Natural killer cell (primary cell): Measurements from ENCODE around the gene RBM46. TPM values are rescaled to one million over a fixed set of nuclear protein-coding genes. Genes with fewer than 3 reads are reported as not detected.

Experiments
- ATAC-seq, 3 donors: fragments of 150-1000 bp in 2 of 3; fragments of 200-7000 bp in 1 of 3; cut with Tn5 transposase; 1 replicate in 1 of 3; 2 replicates in 2 of 3; pipeline ENCODE4 v1.10.0; 2021; ENCODE audit warnings: mild to moderate bottlenecking in 2 of 3, moderate library complexity in 2 of 3
- DNase-seq, 2 donors: peaks; one replicate each; pipeline versions ENCODE4 v3.0.0 to v3.0.0-alpha.2; 2013 to 2021; ENCODE audit warnings: mixed read lengths in 1 of 2
- H3K27ac ChIP-seq: one replicate; pipeline ENCODE4 v1.5.1; 2013; ENCODE audit warnings: mild to moderate bottlenecking, low read length
- H3K27me3 ChIP-seq: one replicate; pipeline ENCODE4 v1.6.1; 2013; ENCODE audit warnings: low read length; ENCODE audit not compliant: control insufficient read depth, insufficient read depth
- H3K36me3 ChIP-seq: one replicate; pipeline ENCODE4 v1.6.1; 2013; ENCODE audit warnings: low read length; ENCODE audit not compliant: control insufficient read depth, insufficient read depth
- H3K4me1 ChIP-seq: one replicate; pipeline ENCODE4 v1.6.1; 2013; ENCODE audit warnings: low read length; ENCODE audit not compliant: control insufficient read depth, insufficient read depth
- H3K4me3 ChIP-seq: one replicate; pipeline ENCODE4 v1.5.1; 2013; ENCODE audit warnings: low read length
- H3K9me3 ChIP-seq: one replicate; pipeline ENCODE4 v1.6.1; 2013; ENCODE audit warnings: low read length; ENCODE audit not compliant: control insufficient read depth, insufficient read depth
- H3K27ac Mint-ChIP-seq, 2 donors: one replicate each; pipeline ENCODE4 v1.8.0; 2022; ENCODE audit warnings: mild to moderate bottlenecking in 2 of 2, mixed read lengths in 2 of 2, moderate library complexity in 1 of 2
- H3K27me3 Mint-ChIP-seq, 2 donors: one replicate each; pipeline ENCODE4 v1.8.0; 2022; ENCODE audit warnings: low read depth in 2 of 2, mixed read lengths in 2 of 2
- H3K36me3 Mint-ChIP-seq: one replicate; pipeline ENCODE4 v1.8.0; 2022; ENCODE audit warnings: mixed read lengths
- H3K4me1 Mint-ChIP-seq, 2 donors: one replicate each; pipeline ENCODE4 v1.8.0; 2022; ENCODE audit warnings: mixed read lengths in 2 of 2
- H3K4me3 Mint-ChIP-seq: one replicate; pipeline ENCODE4 v1.8.0; 2022; ENCODE audit warnings: mild to moderate bottlenecking, moderate library complexity, mixed read lengths
- H3K9me3 Mint-ChIP-seq, 2 donors: one replicate each; pipeline ENCODE4 v1.8.0; 2022; ENCODE audit warnings: mixed read lengths in 2 of 2
- WGBS: methylation state at CpG from one replicate; pipeline ENCODE4 v1.1.7; 2013; ENCODE audit warnings: missing lambda C conversion rate; ENCODE audit not compliant: insufficient coverage; 5-methylcytosine and 5-hydroxymethylcytosine counted together
- intact Hi-C: fragments of 100-400 bp; cut with micrococcal nuclease; formaldehyde crosslinking; loops from one replicate; pipeline ENCODE4 v1.14.2; 2022
- total RNA-seq, 4 donors: library from RNA; stranded (reverse); fragments of 120-200 nt in 1 of 4; gene quantifications; one replicate each; pipeline versions ENCODE4 v1.2.3 to v1.2.4, GENCODE V29; 2013 to 2022
- TF ChIP-seq, protein P1 (sequence below): fragments of 200-600 bp; IDR thresholded peaks from one replicate; pipeline ENCODE4 v1.8.0; 2022; ENCODE audit warnings: antibody characterized with exemption

RBM46 gene
- total RNA-seq, 3 donors from 2014 or later (not counting 1 experiment from before 2014, with no cell fraction given), result not detected

DNA sequence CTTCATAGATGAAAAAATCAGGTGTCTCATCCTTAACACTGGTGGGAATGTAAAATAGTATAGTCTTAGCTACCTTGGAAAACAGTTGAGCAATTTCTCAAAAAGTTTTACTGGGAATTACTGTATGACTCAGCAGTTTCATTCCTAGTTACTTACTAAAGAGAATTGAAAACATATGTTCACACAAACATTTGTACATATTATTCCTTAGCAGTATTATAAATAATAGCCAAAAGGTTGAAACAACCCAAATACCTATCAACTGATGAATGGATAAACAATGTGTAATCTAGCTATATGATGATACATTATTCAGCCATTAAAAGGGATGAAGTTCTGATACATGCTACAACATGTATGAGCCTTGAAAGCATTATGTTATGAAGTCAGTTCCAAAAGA lies 41.7 kb downstream of the RBM46 start:
- Histone ChIP-seq H3K27me3 (no peaks in the 10 kb centered on the region), H3K27ac (no peak overlapping the region), H3K4me1 (no peaks in the 10 kb centered on the region), H3K9me3 (no peaks in the 10 kb centered on the region), H3K4me3 (no peak overlapping the region), H3K36me3 (no peaks in the 10 kb centered on the region)
- H3K4me1 Mint-ChIP-seq, result no peaks in the 10 kb centered on the region
- H3K36me3 Mint-ChIP-seq, result no peaks in the 10 kb centered on the region
- ATAC-seq, result no peak
- H3K9me3 Mint-ChIP-seq, result peaks cover under 1 to 6% of the 10 kb centered on the region in 2 donors
- no peak overlapping the region for H3K4me3 Mint-ChIP-seq
- no peaks in the 10 kb centered on the region for H3K27me3 Mint-ChIP-seq
- TF ChIP-seq, protein P1, sequence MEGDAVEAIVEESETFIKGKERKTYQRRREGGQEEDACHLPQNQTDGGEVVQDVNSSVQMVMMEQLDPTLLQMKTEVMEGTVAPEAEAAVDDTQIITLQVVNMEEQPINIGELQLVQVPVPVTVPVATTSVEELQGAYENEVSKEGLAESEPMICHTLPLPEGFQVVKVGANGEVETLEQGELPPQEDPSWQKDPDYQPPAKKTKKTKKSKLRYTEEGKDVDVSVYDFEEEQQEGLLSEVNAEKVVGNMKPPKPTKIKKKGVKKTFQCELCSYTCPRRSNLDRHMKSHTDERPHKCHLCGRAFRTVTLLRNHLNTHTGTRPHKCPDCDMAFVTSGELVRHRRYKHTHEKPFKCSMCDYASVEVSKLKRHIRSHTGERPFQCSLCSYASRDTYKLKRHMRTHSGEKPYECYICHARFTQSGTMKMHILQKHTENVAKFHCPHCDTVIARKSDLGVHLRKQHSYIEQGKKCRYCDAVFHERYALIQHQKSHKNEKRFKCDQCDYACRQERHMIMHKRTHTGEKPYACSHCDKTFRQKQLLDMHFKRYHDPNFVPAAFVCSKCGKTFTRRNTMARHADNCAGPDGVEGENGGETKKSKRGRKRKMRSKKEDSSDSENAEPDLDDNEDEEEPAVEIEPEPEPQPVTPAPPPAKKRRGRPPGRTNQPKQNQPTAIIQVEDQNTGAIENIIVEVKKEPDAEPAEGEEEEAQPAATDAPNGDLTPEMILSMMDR, result no peak
- H3K27ac Mint-ChIP-seq, result no peak overlapping the region
- intact Hi-C loops, result no loop called here
- DNase-seq, result no peak

GRCh38 chr4:154836030-154836429 lies 55.0 kb downstream of the RBM46 start:
- Histone ChIP-seq H3K36me3 (no peaks in the 10 kb centered on the region), H3K4me3 (no peak overlapping the region), H3K27ac (no peak overlapping the region), H3K27me3 (no peaks in the 10 kb centered on the region), H3K4me1 (no peaks in the 10 kb centered on the region), H3K9me3 (no peaks in the 10 kb centered on the region)
- Mint-ChIP-seq H3K27me3 (no peaks in the 10 kb centered on the region), H3K4me3 (no peak overlapping the region), H3K27ac (no peak overlapping the region), H3K4me1 (no peaks in the 10 kb centered on the region), H3K9me3 (peaks cover 10 to 16% of the 10 kb centered on the region in 2 donors), H3K36me3 (no peaks in the 10 kb centered on the region)
- DNase-seq, result no peak
- TF ChIP-seq, protein P1, result no peak
- 75% methylated on average over 2 of the region's 3 CpGs for WGBS
- ATAC-seq, result no peak
- intact Hi-C loops, result no loop called here

DNA sequence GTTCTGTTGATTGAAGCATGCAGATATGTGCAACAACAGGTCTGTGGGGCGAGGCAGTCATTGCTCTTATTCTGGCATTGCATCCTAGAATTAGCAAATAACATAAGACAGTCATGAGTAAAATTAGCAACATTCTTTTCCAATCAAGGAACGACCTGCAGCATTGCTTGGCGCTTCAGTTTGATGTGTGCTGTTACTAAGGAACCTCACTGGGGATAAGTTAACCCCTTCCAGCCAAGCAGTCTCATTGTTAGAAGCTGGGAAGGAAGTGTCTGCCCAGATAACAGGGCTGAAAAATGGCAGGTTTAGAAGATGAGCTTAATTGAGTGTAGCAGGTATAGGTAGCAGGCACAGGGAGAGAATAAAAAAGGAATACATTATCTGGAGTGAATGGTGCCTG lies 55.4 kb downstream of the RBM46 start:
- no peaks in the 10 kb centered on the region for H3K36me3 ChIP-seq
- no peaks in the 10 kb centered on the region for H3K9me3 ChIP-seq
- TF ChIP-seq, protein P1, result no peak
- no peaks in the 10 kb centered on the region for H3K4me1 Mint-ChIP-seq
- DNase-seq, result no peak
- no peaks in the 10 kb centered on the region for H3K36me3 Mint-ChIP-seq
- H3K4me1 ChIP-seq, result no peaks in the 10 kb centered on the region
- H3K27me3 Mint-ChIP-seq, result no peaks in the 10 kb centered on the region
- H3K4me3 Mint-ChIP-seq, result no peak overlapping the region
- H3K27me3 ChIP-seq, result no peaks in the 10 kb centered on the region
- H3K27ac ChIP-seq, result no peak overlapping the region
- ATAC-seq, result no peak
- 32% methylated on average over 3 of the region's 3 CpGs for whole genome bisulfite sequencing
- peaks cover 8 to 16% of the 10 kb centered on the region in 2 donors for H3K9me3 Mint-ChIP-seq
- H3K4me3 ChIP-seq, result no peak overlapping the region
- intact Hi-C loops, result no loop called here
- H3K27ac Mint-ChIP-seq, result no peak overlapping the region

DNA sequence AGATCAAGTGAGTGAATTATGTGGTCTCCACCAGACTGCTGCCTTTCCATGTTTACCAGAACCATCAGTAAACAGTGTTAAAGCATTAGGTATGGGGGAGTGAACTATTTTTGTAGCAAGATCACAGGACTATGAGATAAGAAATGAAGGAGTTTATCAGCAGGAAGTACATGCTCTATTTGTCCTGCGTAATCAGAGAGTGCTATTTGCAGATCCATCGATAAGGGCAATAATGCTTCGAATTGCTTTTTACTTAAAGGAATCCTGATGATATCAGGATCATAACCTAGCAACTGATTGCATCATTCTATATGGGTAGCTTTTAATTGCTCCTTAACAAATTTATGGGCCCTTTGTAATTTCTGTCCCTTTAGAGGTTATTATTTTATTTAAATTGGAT lies 57.1 kb downstream of the RBM46 start:
- Mint-ChIP-seq H3K36me3 (no peaks in the 10 kb centered on the region), H3K9me3 (peaks cover 4 to 13% of the 10 kb centered on the region in 2 donors), H3K27me3 (no peaks in the 10 kb centered on the region), H3K4me3 (no peak overlapping the region), H3K4me1 (no peaks in the 10 kb centered on the region), H3K27ac (no peak overlapping the region)
- H3K9me3 ChIP-seq, result no peaks in the 10 kb centered on the region
- no peak overlapping the region for H3K27ac ChIP-seq
- H3K4me1 ChIP-seq, result no peaks in the 10 kb centered on the region
- no peak for ATAC-seq
- no peak overlapping the region for H3K4me3 ChIP-seq
- no peaks in the 10 kb centered on the region for H3K27me3 ChIP-seq
- DNase-seq, result no peak
- no peaks in the 10 kb centered on the region for H3K36me3 ChIP-seq
- 82% methylated on average over 3 of the region's 3 CpGs for WGBS
- TF ChIP-seq, protein P1, result no peak
- intact Hi-C loops, result no loop called here
